Skeletal muscle cell (primary cell): Measurements from ENCODE around the gene ERC2.
A peak's percentile ranks its signal among the peaks of the same experiment; 100 is the strongest.

ENCODE experiments used
- DNase-seq: peaks from one replicate; pipeline ENCODE4 v3.0.0-alpha.2; 2010; ENCODE audit warnings: low read depth
- H3K4me3 ChIP-seq: 2 replicates; pipeline ENCODE4 v1.5.1; 2011; ENCODE audit warnings: low read depth, mild to moderate bottlenecking, control low read depth, low read length, moderate library complexity

ERC2 gene

DNA sequence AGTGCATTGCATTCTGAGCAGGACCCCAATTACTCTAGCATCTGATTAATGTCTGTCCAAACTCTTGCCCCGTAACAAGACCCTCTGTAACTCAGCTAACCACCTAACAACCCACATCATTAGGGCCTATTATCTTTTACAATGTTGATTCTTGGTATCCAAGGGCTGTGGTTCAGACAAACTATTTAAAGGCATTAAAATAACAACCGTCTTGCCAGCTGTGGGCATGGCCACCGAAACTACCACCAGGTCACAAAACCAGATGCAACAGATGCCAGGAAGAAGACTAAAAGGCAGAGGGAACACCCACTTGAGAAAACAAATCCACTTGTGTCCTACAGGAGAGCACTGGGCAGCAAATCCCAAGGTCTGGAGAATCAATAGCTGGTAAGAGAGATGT lies 262.9 kb downstream of the ERC2 start:
- H3K4me3 ChIP-seq = no peak overlapping the region
- no peak for DNase-seq

GRCh38 chr3:56202997-56203396 lies 265.3 kb downstream of the ERC2 start:
- H3K4me3 ChIP-seq = no peak overlapping the region
- no peak for DNase-seq

DNA sequence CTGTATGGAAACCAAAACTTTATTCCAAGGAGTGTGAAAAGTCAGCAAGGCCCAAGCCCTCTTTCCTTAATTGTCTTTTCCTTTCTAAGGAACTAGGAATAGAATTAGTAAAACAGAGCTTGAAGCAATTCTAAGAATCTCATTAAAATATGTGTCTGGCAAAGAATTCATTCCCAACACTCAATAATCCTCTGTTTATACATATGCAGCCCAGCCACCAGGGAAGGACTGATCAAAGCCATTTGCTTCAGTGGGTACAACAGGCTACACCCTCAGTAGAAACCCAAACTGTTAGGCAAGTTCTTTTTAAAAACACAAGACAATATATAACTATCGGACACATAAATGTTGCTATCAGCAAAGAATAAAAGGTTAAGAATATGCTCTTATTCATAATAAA lies 266.9 kb downstream of the ERC2 start:
- no peak overlapping the region for H3K4me3 ChIP-seq
- no peak for DNase-seq

DNA sequence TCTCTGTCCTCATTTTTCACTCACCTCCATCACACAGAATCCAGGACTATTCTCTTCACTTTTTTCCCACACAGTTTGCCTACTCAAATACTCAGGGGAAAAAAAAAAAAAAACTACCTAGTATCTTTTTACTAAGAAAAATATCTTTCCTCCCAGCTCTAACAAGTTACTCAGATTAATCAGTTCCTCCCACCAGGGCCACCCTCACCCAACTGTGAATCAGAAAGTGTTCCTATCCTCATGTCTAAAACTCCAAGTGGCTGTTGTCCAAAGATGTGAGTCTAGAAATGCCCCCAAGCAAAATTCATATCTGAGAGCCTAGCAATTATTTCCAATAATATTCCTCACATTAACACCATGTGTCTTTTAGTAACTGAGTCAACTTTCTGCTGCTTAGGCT lies 268.0 kb downstream of the ERC2 start:
- H3K4me3 ChIP-seq = no peak overlapping the region
- DNase-seq = no peak

GRCh38 chr3:56197991-56198390 lies 270.3 kb downstream of the ERC2 start:
- DNase-seq = no peak

GRCh38 chr3:56197259-56197965 lies 270.9 kb downstream of the ERC2 start:
- DNase-seq = no peak
- no peak overlapping the region for H3K4me3 ChIP-seq

More at GRCh38 chr3:56197991-56198390, 270.3 kb downstream of the ERC2 start:
- no peak overlapping the region for H3K4me3 ChIP-seq

DNA sequence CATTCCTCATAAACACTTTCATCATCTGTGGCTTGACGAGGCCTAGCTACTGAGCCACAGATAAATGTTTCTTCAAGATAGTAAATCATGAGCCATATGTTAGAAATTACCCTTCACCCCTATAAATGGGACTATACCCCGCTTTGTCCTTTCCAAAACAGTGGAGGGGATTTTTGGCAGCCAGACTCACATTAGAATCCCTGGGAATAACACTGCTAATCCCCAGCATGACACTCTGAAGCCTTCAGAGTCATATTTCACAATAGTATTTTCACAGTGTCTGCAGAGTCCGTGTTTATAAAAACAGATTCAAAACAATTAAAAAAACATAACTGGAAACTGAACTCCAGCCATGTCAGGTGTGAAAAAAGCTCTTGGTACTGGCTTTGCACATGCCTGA lies 271.6 kb downstream of the ERC2 start:
- no peak overlapping the region for H3K4me3 ChIP-seq
- DNase-seq = no peak

DNA sequence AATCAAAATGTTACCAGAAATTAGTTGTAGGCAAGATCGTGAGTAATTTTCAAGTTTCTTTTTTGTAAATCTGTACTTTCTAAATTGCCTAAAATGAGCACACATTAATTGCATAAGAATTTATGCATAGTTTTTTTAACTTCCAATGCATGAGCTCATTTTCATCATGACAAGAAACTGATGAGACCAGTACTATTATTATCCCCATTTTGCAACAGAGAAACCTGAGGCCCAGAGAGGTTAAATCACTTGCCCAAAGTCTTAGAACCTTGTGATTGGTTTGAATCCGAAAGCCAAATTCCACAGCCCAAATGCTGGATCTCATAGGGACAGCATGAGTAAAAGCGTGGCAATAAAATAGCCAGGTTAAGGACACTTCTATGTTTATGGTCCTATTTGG lies 274.7 kb downstream of the ERC2 start:
- no peak for DNase-seq
- H3K4me3 ChIP-seq = no peak overlapping the region

GRCh38 chr3:56192001-56192400 lies 276.3 kb downstream of the ERC2 start:
- no peak overlapping the region for H3K4me3 ChIP-seq
- no peak for DNase-seq

DNA sequence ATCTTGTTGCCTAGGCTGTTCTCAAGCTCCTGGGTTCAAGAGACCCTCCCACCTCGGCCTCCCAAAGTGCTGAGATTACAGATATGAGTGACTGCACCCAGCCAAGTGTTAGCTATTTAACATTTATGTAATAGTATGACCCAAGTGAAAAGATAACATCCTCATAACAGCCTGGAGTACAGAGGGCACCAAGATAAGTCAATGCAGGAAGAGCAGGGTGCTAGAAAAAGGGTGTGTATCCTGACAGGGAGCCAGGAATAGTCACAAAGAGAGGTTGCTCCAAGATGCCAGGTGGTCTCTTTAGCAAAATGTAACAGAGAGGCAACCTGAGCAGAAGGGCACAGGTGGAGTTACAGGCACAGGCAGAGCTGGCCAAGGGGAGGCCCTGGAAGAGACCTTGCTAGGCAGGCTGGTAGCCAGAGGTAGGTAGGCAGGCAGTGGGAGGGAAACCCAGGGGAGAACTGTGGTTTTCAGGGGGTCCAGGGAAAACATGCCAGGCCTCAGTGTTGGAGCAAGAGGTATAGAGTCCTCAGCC lies 277.4 kb downstream of the ERC2 start:
- no peak for DNase-seq
- no peak overlapping the region for H3K4me3 ChIP-seq

DNA sequence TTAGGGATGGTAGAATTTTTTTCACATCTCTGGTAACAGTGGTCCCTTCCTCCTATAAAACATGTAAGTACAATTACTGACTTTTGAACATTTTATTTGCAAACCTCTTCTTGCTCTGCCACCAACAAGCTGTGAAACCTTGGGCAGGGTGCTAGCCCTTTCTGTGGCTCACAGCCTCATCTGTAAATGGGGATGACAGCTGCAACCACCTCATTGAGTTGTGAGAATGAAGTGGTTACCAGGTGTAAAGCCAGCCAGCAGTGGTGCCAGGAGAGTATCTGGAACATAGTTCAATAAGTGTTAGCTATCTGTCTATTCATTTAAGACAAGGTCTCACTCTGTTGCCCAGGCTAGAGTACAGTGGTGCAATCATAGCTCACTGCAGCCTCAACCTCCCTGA lies 278.1 kb downstream of the ERC2 start:
- DNase-seq = no peak
- H3K4me3 ChIP-seq = no peak overlapping the region

GRCh38 chr3:56189536-56189935 lies 278.7 kb downstream of the ERC2 start:
- no peak overlapping the region for H3K4me3 ChIP-seq
- DNase-seq = no peak

GRCh38 chr3:56188201-56188600 lies 280.1 kb downstream of the ERC2 start:
- DNase-seq = no peak
- no peak overlapping the region for H3K4me3 ChIP-seq

- no peak overlapping the region for H3K4me3 ChIP-seq
- DNase-seq = no peak
These were observed 281.2 kb downstream of the ERC2 start for GRCh38 chr3:56187051-56187450.

- no peak overlapping the region for H3K4me3 ChIP-seq
- no peak for DNase-seq
These were observed 282.4 kb downstream of the ERC2 start for GRCh38 chr3:56185827-56186226.

DNA sequence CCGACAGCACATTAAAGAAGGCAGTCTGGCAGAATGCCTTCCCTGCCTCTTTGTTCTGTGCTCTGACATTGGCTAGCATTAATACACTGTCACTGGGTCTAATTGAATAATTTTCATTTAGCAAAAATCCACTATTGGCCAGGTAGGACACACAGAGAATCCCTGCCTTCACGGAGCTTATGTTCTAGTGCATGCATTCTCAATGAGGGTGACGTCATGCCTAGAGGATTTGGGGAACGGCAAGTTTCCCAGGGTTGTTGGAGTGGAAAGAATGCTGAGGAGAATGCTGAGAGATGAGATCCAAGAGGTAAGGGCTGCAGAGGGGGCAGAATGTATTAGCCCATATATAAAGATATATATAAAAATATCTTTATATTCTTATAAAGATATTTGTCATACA lies 284.7 kb downstream of the ERC2 start:
- DNase-seq = no peak
- H3K4me3 ChIP-seq = no peak overlapping the region

GRCh38 chr3:56180433-56180832 lies 287.8 kb downstream of the ERC2 start:
- H3K4me3 ChIP-seq = no peak overlapping the region
- no peak for DNase-seq

DNA sequence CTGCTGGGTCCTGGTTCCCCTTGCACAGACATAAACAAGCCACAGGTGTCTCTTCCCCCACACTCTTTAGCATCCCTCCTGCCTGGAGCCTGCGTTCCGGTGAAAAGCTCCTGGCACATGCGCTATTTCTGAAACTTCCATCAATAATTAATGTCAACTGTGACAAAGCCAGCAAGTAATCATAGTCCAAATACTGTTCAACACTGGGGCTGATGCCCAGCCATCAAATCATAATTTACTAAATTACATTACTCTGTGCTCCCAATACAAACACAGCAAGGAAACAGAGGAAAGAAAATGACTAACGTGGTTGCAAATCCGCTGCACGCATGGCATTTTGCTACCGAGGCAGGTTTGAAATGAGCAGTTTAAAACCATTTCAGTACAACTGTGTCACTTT lies 294.7 kb downstream of the ERC2 start:
- DNase-seq = no peak
- H3K4me3 ChIP-seq = no peak overlapping the region

- H3K4me3 ChIP-seq = no peak overlapping the region
- DNase-seq = no peak
These were observed 303.8 kb downstream of the ERC2 start for GRCh38 chr3:56164436-56164835.

GRCh38 chr3:56157693-56158362 lies 310.4 kb downstream of the ERC2 start:
- H3K4me3 ChIP-seq = no peak overlapping the region
- peak; percentile 17 for DNase-seq

GRCh38 chr3:56154297-56154696 lies 314.0 kb downstream of the ERC2 start:
- no peak overlapping the region for H3K4me3 ChIP-seq
- no peak for DNase-seq
